H9 (cell line): ENCODE measurements around the gene SAMHD1. TPM values are rescaled to one million over a fixed set of nuclear protein-coding genes. Genes with fewer than 3 reads are reported as not detected.

ENCODE experiments used
- DNase-seq: peaks from one replicate; pipeline ENCODE4 v3.0.0-alpha.2; 2017
- H2AFZ ChIP-seq: one replicate; pipeline ENCODE4 v1.6.1; 2013; ENCODE audit warnings: mild to moderate bottlenecking, low read length, control low read depth, moderate library complexity
- H2AK5ac ChIP-seq: 2 replicates; pipeline ENCODE4 v1.6.1; 2013; ENCODE audit warnings: low read length, control low read depth, mixed read lengths; ENCODE audit not compliant: insufficient read length
- H2BK120ac ChIP-seq: one replicate; pipeline ENCODE4 v1.6.1; 2013; ENCODE audit warnings: low read depth, mild to moderate bottlenecking, low read length, control low read depth, inconsistent platforms; ENCODE audit not compliant: poor library complexity, severe bottlenecking
- H2BK12ac ChIP-seq: 2 replicates; pipeline ENCODE4 v1.6.1; 2013; ENCODE audit warnings: low read length, control low read depth, mixed read lengths, low read depth; ENCODE audit not compliant: insufficient read length
- H2BK15ac ChIP-seq: 2 replicates; pipeline ENCODE4 v1.6.1; 2013; ENCODE audit warnings: low read depth, low read length, control low read depth
- H2BK20ac ChIP-seq: one replicate; pipeline ENCODE4 v1.6.1; 2013; ENCODE audit warnings: low read depth, mild to moderate bottlenecking, low read length, control low read depth, inconsistent platforms; ENCODE audit not compliant: poor library complexity, severe bottlenecking
- H2BK5ac ChIP-seq: 2 replicates; pipeline ENCODE4 v1.6.1; 2013; ENCODE audit warnings: low read length, control low read depth, mixed read lengths; ENCODE audit not compliant: insufficient read length
- H3K14ac ChIP-seq: 2 replicates; pipeline ENCODE4 v1.6.1; 2013; ENCODE audit warnings: low read length, control low read depth; ENCODE audit not compliant: insufficient read depth
- H3K18ac ChIP-seq: 2 replicates; pipeline ENCODE4 v1.6.1; 2013; ENCODE audit warnings: low read depth, mild to moderate bottlenecking, mixed read lengths, low read length, control low read depth; ENCODE audit not compliant: insufficient read length
- H3K23ac ChIP-seq: 2 replicates; pipeline ENCODE4 v1.6.1; 2013; ENCODE audit warnings: low read length, control low read depth, mixed read lengths, low read depth; ENCODE audit not compliant: insufficient read length
- H3K23me2 ChIP-seq: 2 replicates; pipeline ENCODE4 v1.6.1; 2013; ENCODE audit warnings: low read depth, mild to moderate bottlenecking, mixed read lengths, low read length, control low read depth; ENCODE audit not compliant: insufficient read length, poor library complexity, severe bottlenecking
- H3K27ac ChIP-seq: 2 replicates; pipeline ENCODE4 v1.5.1; 2013; ENCODE audit warnings: low read length, control low read depth, mixed read lengths, low read depth; ENCODE audit not compliant: insufficient read length
- H3K27me3 ChIP-seq: 2 replicates; pipeline ENCODE4 v1.6.1; 2013; ENCODE audit warnings: low read length, control low read depth, inconsistent platforms; ENCODE audit not compliant: insufficient read depth
- H3K4ac ChIP-seq: 2 replicates; pipeline ENCODE4 v1.6.1; 2013; ENCODE audit warnings: low read depth, mild to moderate bottlenecking, control low read depth, inconsistent platforms, low read length, moderate library complexity
- H3K4me1 ChIP-seq: 2 replicates; pipeline ENCODE4 v1.6.1; 2013; ENCODE audit warnings: low read length, control low read depth, inconsistent platforms; ENCODE audit not compliant: insufficient read depth
- H3K4me2 ChIP-seq: 2 replicates; pipeline ENCODE4 v1.6.1; 2013; ENCODE audit warnings: low read length, control low read depth, mixed read lengths; ENCODE audit not compliant: insufficient read length, insufficient read depth
- H3K56ac ChIP-seq: 2 replicates; pipeline ENCODE4 v1.6.1; 2013; ENCODE audit warnings: low read depth, mild to moderate bottlenecking, mixed read lengths, low read length, control low read depth; ENCODE audit not compliant: insufficient read length
- H3K79me1 ChIP-seq: 2 replicates; pipeline ENCODE4 v1.6.1; 2013; ENCODE audit warnings: low read depth, mild to moderate bottlenecking, moderate library complexity, low read length, control low read depth, inconsistent platforms; ENCODE audit not compliant: insufficient read depth, poor library complexity, severe bottlenecking
- H3K79me2 ChIP-seq: 2 replicates; pipeline ENCODE4 v1.6.1; 2013; ENCODE audit warnings: low read length, control low read depth, inconsistent platforms; ENCODE audit not compliant: insufficient read depth
- H3K9ac ChIP-seq: 2 replicates; pipeline ENCODE4 v1.6.1; 2013; ENCODE audit warnings: low read length, control low read depth, mixed read lengths; ENCODE audit not compliant: insufficient read length; ENCODE audit errors: extremely low read depth
- H3K9me3 ChIP-seq: one replicate; pipeline ENCODE4 v1.6.1; 2013; ENCODE audit warnings: low read depth, low read length, inconsistent platforms; ENCODE audit not compliant: control insufficient read depth
- H3T11ph ChIP-seq: one replicate; pipeline ENCODE4 v1.6.1; 2013; ENCODE audit warnings: mild to moderate bottlenecking, low read length, control low read depth, inconsistent platforms
- H4K20me1 ChIP-seq: one replicate; pipeline ENCODE4 v1.6.1; 2013; ENCODE audit not compliant: control insufficient read depth, insufficient read length, insufficient read depth
- H4K5ac ChIP-seq: 2 replicates; pipeline ENCODE4 v1.6.1; 2013; ENCODE audit warnings: low read depth, mild to moderate bottlenecking, mixed read lengths, low read length, control low read depth; ENCODE audit not compliant: insufficient read length
- H4K8ac ChIP-seq: replicated peaks from 2 replicates; pipeline ENCODE4 v1.6.1; 2013; ENCODE audit warnings: low read length, control low read depth, mixed read lengths, low read depth; ENCODE audit not compliant: insufficient read length
- H4K91ac ChIP-seq: 2 replicates; pipeline ENCODE4 v1.6.1; 2013; ENCODE audit warnings: low read depth, mild to moderate bottlenecking, moderate library complexity, mixed read lengths, low read length, control low read depth; ENCODE audit not compliant: insufficient read length
- H3K27ac Mint-ChIP-seq, 3 experiments: 2 replicates in 2 of 3; 3 replicates in 1 of 3; pipeline ENCODE4 v1.8.0; 2020 to 2021; ENCODE audit warnings: mixed read lengths in 3 of 3, mild to moderate bottlenecking in 1 of 3, moderate library complexity in 1 of 3
- H3K27me3 Mint-ChIP-seq: 2 replicates; pipeline ENCODE4 v1.8.0; 2021; ENCODE audit warnings: low read depth, mild to moderate bottlenecking, moderate library complexity, mixed read lengths
- H3K36me3 Mint-ChIP-seq, 3 experiments: 2 replicates in 2 of 3; 3 replicates in 1 of 3; pipeline ENCODE4 v1.8.0; 2020 to 2021; ENCODE audit warnings: low read depth in 3 of 3, mixed read lengths in 3 of 3; ENCODE audit not compliant: insufficient read depth in 1 of 3
- H3K4me1 Mint-ChIP-seq, 2 experiments: 2 replicates each; pipeline ENCODE4 v1.8.0; 2020; ENCODE audit warnings: mixed read lengths in 2 of 2
- H3K4me3 Mint-ChIP-seq, 2 experiments: 2 replicates in 1 of 2; 3 replicates in 1 of 2; pipeline ENCODE4 v1.8.0; 2020 to 2021; ENCODE audit warnings: mild to moderate bottlenecking in 2 of 2, mixed read lengths in 2 of 2, moderate library complexity in 1 of 2
- H3K9me3 Mint-ChIP-seq, 2 experiments: 2 replicates in 1 of 2; 3 replicates in 1 of 2; pipeline ENCODE4 v1.8.0; 2020; ENCODE audit warnings: mild to moderate bottlenecking in 2 of 2, mixed read lengths in 2 of 2, moderate library complexity in 1 of 2
- WGBS: extraction: QIAGEN DNeasy Blood & Tissue Kit; methylation state at CpG from one replicate; pipeline ENCODE4 v1.1.7; 2013; ENCODE audit warnings: missing lambda C conversion rate, low lambda C conversion rate, mixed read lengths; ENCODE audit not compliant: insufficient read length; ENCODE audit errors: extremely low coverage; 5-methylcytosine and 5-hydroxymethylcytosine counted together
- total RNA-seq: library from RNA; stranded (reverse); gene quantifications from 2 replicates; pipeline ENCODE4 v1.2.1, GENCODE V29; 2021
- TF ChIP-seq, protein P1 (sequence below): fragments of 200-600 bp; sonication (generic); conservative IDR thresholded peaks from 3 replicates; pipeline ENCODE4 v1.8.0; 2021; ENCODE audit warnings: antibody characterized with exemption, mild to moderate bottlenecking

SAMHD1 gene
- total RNA-seq, 1 experiment from 2014 or later, result 53.1 TPM

GRCh38 chr20:36893801-36894200, 57.7 kb downstream of the SAMHD1 start:
- no peak overlapping the region for H4K91ac ChIP-seq
- no peaks in the 10 kb centered on the region for H3K27me3 ChIP-seq
- H3K27me3 Mint-ChIP-seq, result no peaks in the 10 kb centered on the region
- H2AK5ac ChIP-seq, result no peak overlapping the region
- no peak overlapping the region for H2AFZ ChIP-seq
- H3K9me3 Mint-ChIP-seq, result no peaks in the 10 kb centered on the region
- no peak overlapping the region for H2BK120ac ChIP-seq
- DNase-seq, result no peak
- no peak overlapping the region for H2BK12ac ChIP-seq
- H3K27ac Mint-ChIP-seq, result no peak overlapping the region; a peak in 1 of 7 replicates
- no peak overlapping the region for H3K4me3 Mint-ChIP-seq
- H3K9me3 ChIP-seq, result no peaks in the 10 kb centered on the region
- H3K56ac ChIP-seq, result no peak overlapping the region
- H3K4me1 Mint-ChIP-seq, result 0 out of 4 replicates have a peak, but pooled peaks cover 0 to 2% of the 10 kb centered on the region in 2 experiments
- H3K18ac ChIP-seq, result no peak overlapping the region
- H4K20me1 ChIP-seq, result no peaks in the 10 kb centered on the region
- H3K23ac ChIP-seq, result no peak overlapping the region
- no peak overlapping the region for H3K4me2 ChIP-seq
- no peak overlapping the region for H3K4ac ChIP-seq
- no peak overlapping the region for H2BK5ac ChIP-seq
- no peaks in the 10 kb centered on the region for H3K23me2 ChIP-seq
- no peaks in the 10 kb centered on the region for H3K79me2 ChIP-seq
- peaks cover 0 to 56% (median 56%) of the 10 kb centered on the region in 3 experiments; a peak in 5 of 7 replicates for H3K36me3 Mint-ChIP-seq
- no peak overlapping the region for H3T11ph ChIP-seq
- TF ChIP-seq, protein P1, sequence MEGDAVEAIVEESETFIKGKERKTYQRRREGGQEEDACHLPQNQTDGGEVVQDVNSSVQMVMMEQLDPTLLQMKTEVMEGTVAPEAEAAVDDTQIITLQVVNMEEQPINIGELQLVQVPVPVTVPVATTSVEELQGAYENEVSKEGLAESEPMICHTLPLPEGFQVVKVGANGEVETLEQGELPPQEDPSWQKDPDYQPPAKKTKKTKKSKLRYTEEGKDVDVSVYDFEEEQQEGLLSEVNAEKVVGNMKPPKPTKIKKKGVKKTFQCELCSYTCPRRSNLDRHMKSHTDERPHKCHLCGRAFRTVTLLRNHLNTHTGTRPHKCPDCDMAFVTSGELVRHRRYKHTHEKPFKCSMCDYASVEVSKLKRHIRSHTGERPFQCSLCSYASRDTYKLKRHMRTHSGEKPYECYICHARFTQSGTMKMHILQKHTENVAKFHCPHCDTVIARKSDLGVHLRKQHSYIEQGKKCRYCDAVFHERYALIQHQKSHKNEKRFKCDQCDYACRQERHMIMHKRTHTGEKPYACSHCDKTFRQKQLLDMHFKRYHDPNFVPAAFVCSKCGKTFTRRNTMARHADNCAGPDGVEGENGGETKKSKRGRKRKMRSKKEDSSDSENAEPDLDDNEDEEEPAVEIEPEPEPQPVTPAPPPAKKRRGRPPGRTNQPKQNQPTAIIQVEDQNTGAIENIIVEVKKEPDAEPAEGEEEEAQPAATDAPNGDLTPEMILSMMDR, result no peak
- H4K5ac ChIP-seq, result no peak overlapping the region
- no peak overlapping the region for H4K8ac ChIP-seq
- no CpG with 5 or more reads among the region's 3 CpGs for WGBS
- H3K14ac ChIP-seq, result no peak overlapping the region
- H3K4me1 ChIP-seq, result no peaks in the 10 kb centered on the region
- H3K9ac ChIP-seq, result no peak overlapping the region
- H3K79me1 ChIP-seq, result no peaks in the 10 kb centered on the region
- no peak overlapping the region for H3K27ac ChIP-seq
- H2BK15ac ChIP-seq, result no peak overlapping the region
- H2BK20ac ChIP-seq, result no peak overlapping the region
